OCI-LY7 (cell line): ENCODE data around the gene CCDC170. TPM values are rescaled to one million over a fixed set of nuclear protein-coding genes. Genes with fewer than 3 reads are reported as not detected.
"Not testable (repeated sequence)": the region's sequence is repeated elsewhere in the genome, so short reads cannot be mapped to it uniquely, and the experiment has no call there.

Experiments
- BruUV-seq: library from RNA; stranded (reverse); fragments of 400-500 nt; replicated peaks from 2 replicates; lab custom pipeline; 2021; lab: Mats Ljungman, UMichigan
- CTCF ChIA-PET: fragments of 300-600 bp; sonication (Branson Sonifier 250); formaldehyde crosslinking; loops from one replicate; lab custom pipeline; 2022; ENCODE audit warnings: antibody characterized with exemption; ENCODE audit not compliant: unreplicated experiment; lab: Charles Lee
- POLR2A ChIA-PET: fragments of 300-600 bp; sonication (Branson Sonifier 250); formaldehyde crosslinking; loops from one replicate; lab custom pipeline; 2022; ENCODE audit warnings: antibody characterized with exemption; lab: Charles Lee
- DNase-seq: peaks from one replicate; pipeline ENCODE4 v3.0.0-alpha.2; 2015; ENCODE audit warnings: low spot score
- H2AFZ ChIP-seq: fragments of 200-600 bp; sonication (generic), shearing (Covaris generic); 2 replicates; pipeline ENCODE4 v1.6.1; 2014; ENCODE audit warnings: mild to moderate bottlenecking, antibody characterized with exemption, low read length, moderate library complexity
- H3K27ac ChIP-seq: fragments of 200-600 bp; sonication (generic); 2 replicates; pipeline ENCODE4 v1.5.1; 2014; ENCODE audit warnings: mixed run types, low read depth, mild to moderate bottlenecking, moderate library complexity, low read length, inconsistent platforms; ENCODE audit not compliant: poor library complexity, severe bottlenecking
- H3K36me3 ChIP-seq: fragments of 200-600 bp; sonication (generic); 2 replicates; pipeline ENCODE4 v1.6.1; 2014; ENCODE audit warnings: mild to moderate bottlenecking, antibody characterized with exemption, low read length, moderate library complexity, mixed read lengths; ENCODE audit not compliant: insufficient read depth
- H3K4me1 ChIP-seq: fragments of 200-600 bp; sonication (generic); 2 replicates; pipeline ENCODE4 v1.5.1; 2014; ENCODE audit warnings: mild to moderate bottlenecking, low read length; ENCODE audit not compliant: insufficient read depth, poor library complexity, severe bottlenecking
- H3K4me2 ChIP-seq: fragments of 200-600 bp; sonication (generic); 2 replicates; pipeline ENCODE4 v1.6.1; 2014; ENCODE audit warnings: mild to moderate bottlenecking, low read length
- H3K4me3 ChIP-seq: fragments of 200-600 bp; sonication (generic); 2 replicates; pipeline ENCODE4 v1.5.1; 2014; ENCODE audit warnings: mild to moderate bottlenecking, low read depth, low read length; ENCODE audit not compliant: poor library complexity, severe bottlenecking
- H3K79me2 ChIP-seq: fragments of 200-600 bp; sonication (generic); 2 replicates; pipeline ENCODE4 v1.6.1; 2016; ENCODE audit warnings: low read depth, mild to moderate bottlenecking, low read length, moderate library complexity, mixed read lengths; ENCODE audit not compliant: insufficient read depth
- H3K9me2 ChIP-seq: fragments of 200-600 bp; sonication (generic); 2 replicates; pipeline ENCODE4 v1.6.1; 2016; ENCODE audit warnings: mild to moderate bottlenecking, low read length, mixed read lengths; ENCODE audit not compliant: insufficient read depth
- H3K9me3 ChIP-seq: fragments of 200-600 bp; sonication (generic); 2 replicates; pipeline ENCODE4 v1.6.1; 2014; ENCODE audit warnings: mild to moderate bottlenecking, mixed run types, low read length, mixed read lengths
- H4K20me1 ChIP-seq: fragments of 200-600 bp; sonication (generic); 2 replicates; pipeline ENCODE4 v1.6.1; 2014; ENCODE audit warnings: mild to moderate bottlenecking, antibody characterized with exemption, low read length, moderate library complexity, mixed read lengths; ENCODE audit not compliant: insufficient read depth
- EZH2phosphoT487 ChIP-seq: fragments of 200-600 bp; sonication (generic); IDR thresholded peaks from 2 replicates; pipeline ENCODE4 v1.6.1; 2018; ENCODE audit warnings: low read depth, borderline replicate concordance, mild to moderate bottlenecking, mixed run types, antibody characterized with exemption, low read length, moderate library complexity, mixed read lengths
- intact Hi-C: fragments of 100-400 bp; cut with micrococcal nuclease; formaldehyde crosslinking; loops from one replicate; pipeline ENCODE4 v1.10.0; 2022; ENCODE audit not compliant: unreplicated experiment
- total RNA-seq, 2 experiments: library from RNA; depleted of rRNA in 1 of 2; stranded (reverse); fragments of >200 nt in 1 of 2; shearing (Covaris generic) in 1 of 2; gene quantifications; 2 replicates each; pipeline ENCODE4 v1.2.3, GENCODE V29; 2014 to 2022
- TF ChIP-seq, protein P1 (sequence below): fragments of 200-600 bp; sonication (generic); conservative IDR thresholded peaks from 2 replicates; pipeline ENCODE4 v1.5.1; 2014; ENCODE audit warnings: mild to moderate bottlenecking, antibody characterized with exemption, low read length, moderate library complexity, mixed read lengths

The CCDC170 gene
- total RNA-seq, 2 experiments from 2014 or later = not detected

GRCh38 chr6:151514000-151514730 is 20.3 kb downstream of the CCDC170 start:
- TF ChIP-seq, protein P1, sequence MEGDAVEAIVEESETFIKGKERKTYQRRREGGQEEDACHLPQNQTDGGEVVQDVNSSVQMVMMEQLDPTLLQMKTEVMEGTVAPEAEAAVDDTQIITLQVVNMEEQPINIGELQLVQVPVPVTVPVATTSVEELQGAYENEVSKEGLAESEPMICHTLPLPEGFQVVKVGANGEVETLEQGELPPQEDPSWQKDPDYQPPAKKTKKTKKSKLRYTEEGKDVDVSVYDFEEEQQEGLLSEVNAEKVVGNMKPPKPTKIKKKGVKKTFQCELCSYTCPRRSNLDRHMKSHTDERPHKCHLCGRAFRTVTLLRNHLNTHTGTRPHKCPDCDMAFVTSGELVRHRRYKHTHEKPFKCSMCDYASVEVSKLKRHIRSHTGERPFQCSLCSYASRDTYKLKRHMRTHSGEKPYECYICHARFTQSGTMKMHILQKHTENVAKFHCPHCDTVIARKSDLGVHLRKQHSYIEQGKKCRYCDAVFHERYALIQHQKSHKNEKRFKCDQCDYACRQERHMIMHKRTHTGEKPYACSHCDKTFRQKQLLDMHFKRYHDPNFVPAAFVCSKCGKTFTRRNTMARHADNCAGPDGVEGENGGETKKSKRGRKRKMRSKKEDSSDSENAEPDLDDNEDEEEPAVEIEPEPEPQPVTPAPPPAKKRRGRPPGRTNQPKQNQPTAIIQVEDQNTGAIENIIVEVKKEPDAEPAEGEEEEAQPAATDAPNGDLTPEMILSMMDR = no peak
- Histone ChIP-seq H3K4me3 (no peak overlapping the region), H4K20me1 (no peaks in the 10 kb centered on the region), H3K36me3 (no peaks in the 10 kb centered on the region), H3K4me2 (no peak overlapping the region), H3K9me3 (no peaks in the 10 kb centered on the region), H3K4me1 (no peaks in the 10 kb centered on the region), H3K27ac (no peak overlapping the region), H3K9me2 (no peaks in the 10 kb centered on the region), H2AFZ (no peak overlapping the region), H3K79me2 (no peaks in the 10 kb centered on the region)
- CTCF ChIA-PET = no interaction called here
- BruUV-seq = no TSS peak
- intact Hi-C loops = no loop called here
- POLR2A ChIA-PET = no interaction called here
- DNase-seq = no peak

DNA sequence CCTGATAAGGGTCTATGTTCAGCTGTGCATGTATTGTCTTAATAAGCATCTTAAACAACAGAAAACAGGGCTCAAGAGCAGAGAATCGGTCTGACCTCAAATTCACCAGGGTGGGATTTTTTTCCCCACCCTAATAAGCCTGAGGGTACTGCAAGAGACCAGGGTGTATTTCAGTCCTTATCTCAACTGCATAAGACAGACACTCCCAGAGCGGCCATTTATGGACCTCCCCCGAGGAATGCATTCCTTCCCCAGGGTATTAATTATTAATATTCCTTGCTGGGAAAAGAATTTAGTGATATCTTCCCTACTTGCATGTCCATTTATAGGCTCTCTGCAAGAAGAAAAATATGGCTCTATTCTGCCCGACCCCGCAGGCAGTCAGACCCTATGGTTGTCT is 25.2 kb downstream of the CCDC170 start:
- CTCF ChIA-PET, H3K4me2 ChIP-seq, H3K79me2 ChIP-seq, H3K9me3 ChIP-seq, H3K36me3 ChIP-seq, H2AFZ ChIP-seq, H3K27ac ChIP-seq, H3K4me3 ChIP-seq, BruUV-seq, POLR2A ChIA-PET, H4K20me1 ChIP-seq, H3K9me2 ChIP-seq, intact Hi-C loops, DNase-seq, H3K4me1 ChIP-seq: not testable (repeated sequence)

GRCh38 chr6:151523034-151523433 is 29.2 kb downstream of the CCDC170 start:
- no peak for DNase-seq
- Histone ChIP-seq H2AFZ (no peak overlapping the region), H3K9me2 (no peaks in the 10 kb centered on the region), H3K36me3 (no peaks in the 10 kb centered on the region), H3K79me2 (no peaks in the 10 kb centered on the region), H3K27ac (no peak overlapping the region), H3K4me1 (no peaks in the 10 kb centered on the region), H4K20me1 (no peaks in the 10 kb centered on the region), H3K4me3 (no peak overlapping the region), H3K9me3 (no peaks in the 10 kb centered on the region), H3K4me2 (no peak overlapping the region)
- TF ChIP-seq, protein P1 = no peak
- no peak for TF ChIP-seq EZH2phosphoT487
- intact Hi-C loops = no loop called here
- ChIA-PET CTCF (no interaction called here), POLR2A (interaction anchor here (0.6 kb wide), 1 partner anchor 32 kb away, joined by 3 read pairs; no protein-coding TSS in a partner anchor)
- BruUV-seq = no TSS peak
